Measurements from ENCODE around the gene SNRNP70. TPM values are rescaled to one million over a fixed set of nuclear protein-coding genes. Genes with fewer than 3 reads are reported as not detected.

SNRNP70 gene
- total and polyA plus RNA-seq, 2 donors (not counting 1 experiment from before 2014, with no cell fraction given): 72.2 to 142 TPM

Other genes starting within 250 kb of the SNRNP70 start
- gene HSD17B14, start 249.0 kb upstream of the SNRNP70 start, total RNA-seq: 7.7 and 11.1 TPM in 2 replicates
- 2.7 and 4.5 TPM in 2 replicates for gene HSD17B14, start 249.0 kb upstream of the SNRNP70 start, polyA plus RNA-seq
- gene PLEKHA4, start 216.8 kb upstream of the SNRNP70 start, total RNA-seq: 18.7 and 20.0 TPM in 2 replicates
- 6.6 and 11.1 TPM in 2 replicates for gene PLEKHA4, start 216.8 kb upstream of the SNRNP70 start, polyA plus RNA-seq
- gene PPP1R15A, start 213.0 kb upstream of the SNRNP70 start, total RNA-seq: 87.3 and 166 TPM in 2 replicates
- gene PPP1R15A, start 213.0 kb upstream of the SNRNP70 start, polyA plus RNA-seq: 46.3 and 116 TPM in 2 replicates
- gene TULP2, start 186.7 kb upstream of the SNRNP70 start, total RNA-seq: 0.51 and 0.83 TPM in 2 replicates
- gene TULP2, start 186.7 kb upstream of the SNRNP70 start, polyA plus RNA-seq: 0.10 and 0.28 TPM in 2 replicates
- 130 and 137 TPM in 2 replicates for gene NUCB1, start 185.1 kb upstream of the SNRNP70 start, total RNA-seq
- gene NUCB1, start 185.1 kb upstream of the SNRNP70 start, polyA plus RNA-seq: 101 and 129 TPM in 2 replicates
- gene DHDH, start 151.8 kb upstream of the SNRNP70 start, total RNA-seq: 0.17 TPM in 1 of 2 replicates, not detected in the other
- gene DHDH, start 151.8 kb upstream of the SNRNP70 start, polyA plus RNA-seq: 0.08 TPM in 1 of 2 replicates, not detected in the other
- 106 and 194 TPM in 2 replicates for gene BAX, start 130.6 kb upstream of the SNRNP70 start, total RNA-seq
- gene BAX, start 130.6 kb upstream of the SNRNP70 start, polyA plus RNA-seq: 70.1 and 90.3 TPM in 2 replicates
- 6,440 and 8,266 TPM in 2 replicates for gene FTL, start 120.1 kb upstream of the SNRNP70 start, total RNA-seq
- gene FTL, start 120.1 kb upstream of the SNRNP70 start, polyA plus RNA-seq: 1,844 and 2,689 TPM in 2 replicates
- gene GYS1, start 92.1 kb upstream of the SNRNP70 start, total RNA-seq: 18.7 and 31.2 TPM in 2 replicates
- 42.8 and 43.0 TPM in 2 replicates for gene GYS1, start 92.1 kb upstream of the SNRNP70 start, polyA plus RNA-seq
- gene RUVBL2, start 91.6 kb upstream of the SNRNP70 start, total RNA-seq: 128 and 158 TPM in 2 replicates
- 77.6 and 157 TPM in 2 replicates for gene RUVBL2, start 91.6 kb upstream of the SNRNP70 start, polyA plus RNA-seq
- not detected in 2 replicates for gene LHB, start 68.4 kb upstream of the SNRNP70 start, total RNA-seq
- gene LHB, start 68.4 kb upstream of the SNRNP70 start, polyA plus RNA-seq: 0.17 TPM in 1 of 2 replicates, not detected in the other
- not detected in 2 replicates for gene CGB3, start 61.1 kb upstream of the SNRNP70 start, total RNA-seq
- not detected in 2 replicates for gene CGB3, start 61.1 kb upstream of the SNRNP70 start, polyA plus RNA-seq
- not detected in 2 replicates for gene CGB2, start 53.6 kb upstream of the SNRNP70 start, total RNA-seq
- gene CGB2, start 53.6 kb upstream of the SNRNP70 start, polyA plus RNA-seq: not detected in 2 replicates
- not detected in 2 replicates for gene CGB1, start 48.6 kb upstream of the SNRNP70 start, total RNA-seq
- not detected in 2 replicates for gene CGB1, start 48.6 kb upstream of the SNRNP70 start, polyA plus RNA-seq
- not detected in 2 replicates for gene CGB5, start 41.6 kb upstream of the SNRNP70 start, total RNA-seq
- not detected in 2 replicates for gene CGB5, start 41.6 kb upstream of the SNRNP70 start, polyA plus RNA-seq
- not detected in 2 replicates for gene CGB8, start 36.3 kb upstream of the SNRNP70 start, total RNA-seq
- gene CGB8, start 36.3 kb upstream of the SNRNP70 start, polyA plus RNA-seq: not detected in 2 replicates
- under 0.01 TPM in 2 replicates for gene CGB7, start 27.7 kb upstream of the SNRNP70 start, total RNA-seq
- gene CGB7, start 27.7 kb upstream of the SNRNP70 start, polyA plus RNA-seq: 0.07 and 0.12 TPM in 2 replicates
- not detected in 2 replicates for gene NTF4, start 20.6 kb upstream of the SNRNP70 start, total RNA-seq
- not detected in 2 replicates for gene NTF4, start 20.6 kb upstream of the SNRNP70 start, polyA plus RNA-seq
- gene KCNA7, start 12.8 kb upstream of the SNRNP70 start, total RNA-seq: not detected in 2 replicates
- not detected in 2 replicates for gene KCNA7, start 12.8 kb upstream of the SNRNP70 start, polyA plus RNA-seq
- 8.0 and 10.9 TPM in 2 replicates for gene LIN7B, start 28.9 kb downstream of the SNRNP70 start, total RNA-seq
- 2.6 TPM in 2 replicates for gene LIN7B, start 28.9 kb downstream of the SNRNP70 start, polyA plus RNA-seq
- 0.51 and 0.83 TPM in 2 replicates for gene C19orf73, start 33.7 kb downstream of the SNRNP70 start, total RNA-seq
- 0.27 and 0.30 TPM in 2 replicates for gene C19orf73, start 33.7 kb downstream of the SNRNP70 start, polyA plus RNA-seq
- gene PPFIA3, start 34.1 kb downstream of the SNRNP70 start, total RNA-seq: 0.77 and 1.3 TPM in 2 replicates
- gene PPFIA3, start 34.1 kb downstream of the SNRNP70 start, polyA plus RNA-seq: 0.37 and 0.62 TPM in 2 replicates
- under 0.01 TPM in 1 of 2 replicates, not detected in the other for gene HRC, start 69.9 kb downstream of the SNRNP70 start, total RNA-seq
- 0.16 TPM in 1 of 2 replicates, not detected in the other for gene HRC, start 69.9 kb downstream of the SNRNP70 start, polyA plus RNA-seq
- gene TRPM4, start 72.3 kb downstream of the SNRNP70 start, total RNA-seq: 6.9 and 18.7 TPM in 2 replicates
- gene TRPM4, start 72.3 kb downstream of the SNRNP70 start, polyA plus RNA-seq: 6.1 and 6.7 TPM in 2 replicates
- gene SLC6A16, start 239.7 kb downstream of the SNRNP70 start, total RNA-seq: under 0.01 TPM in 2 replicates
- gene SLC6A16, start 239.7 kb downstream of the SNRNP70 start, polyA plus RNA-seq: 0.08 and 0.62 TPM in 2 replicates
- gene CD37, start 250.0 kb downstream of the SNRNP70 start, total RNA-seq: not detected in 2 replicates
- gene CD37, start 250.0 kb downstream of the SNRNP70 start, polyA plus RNA-seq: not detected in 2 replicates